ENCODE measurements around the gene SCAMP1.
A peak's percentile ranks its signal among the peaks of the same experiment; 100 is the strongest.

Gene SCAMP1, protein sequence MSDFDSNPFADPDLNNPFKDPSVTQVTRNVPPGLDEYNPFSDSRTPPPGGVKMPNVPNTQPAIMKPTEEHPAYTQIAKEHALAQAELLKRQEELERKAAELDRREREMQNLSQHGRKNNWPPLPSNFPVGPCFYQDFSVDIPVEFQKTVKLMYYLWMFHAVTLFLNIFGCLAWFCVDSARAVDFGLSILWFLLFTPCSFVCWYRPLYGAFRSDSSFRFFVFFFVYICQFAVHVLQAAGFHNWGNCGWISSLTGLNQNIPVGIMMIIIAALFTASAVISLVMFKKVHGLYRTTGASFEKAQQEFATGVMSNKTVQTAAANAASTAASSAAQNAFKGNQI

DNA sequence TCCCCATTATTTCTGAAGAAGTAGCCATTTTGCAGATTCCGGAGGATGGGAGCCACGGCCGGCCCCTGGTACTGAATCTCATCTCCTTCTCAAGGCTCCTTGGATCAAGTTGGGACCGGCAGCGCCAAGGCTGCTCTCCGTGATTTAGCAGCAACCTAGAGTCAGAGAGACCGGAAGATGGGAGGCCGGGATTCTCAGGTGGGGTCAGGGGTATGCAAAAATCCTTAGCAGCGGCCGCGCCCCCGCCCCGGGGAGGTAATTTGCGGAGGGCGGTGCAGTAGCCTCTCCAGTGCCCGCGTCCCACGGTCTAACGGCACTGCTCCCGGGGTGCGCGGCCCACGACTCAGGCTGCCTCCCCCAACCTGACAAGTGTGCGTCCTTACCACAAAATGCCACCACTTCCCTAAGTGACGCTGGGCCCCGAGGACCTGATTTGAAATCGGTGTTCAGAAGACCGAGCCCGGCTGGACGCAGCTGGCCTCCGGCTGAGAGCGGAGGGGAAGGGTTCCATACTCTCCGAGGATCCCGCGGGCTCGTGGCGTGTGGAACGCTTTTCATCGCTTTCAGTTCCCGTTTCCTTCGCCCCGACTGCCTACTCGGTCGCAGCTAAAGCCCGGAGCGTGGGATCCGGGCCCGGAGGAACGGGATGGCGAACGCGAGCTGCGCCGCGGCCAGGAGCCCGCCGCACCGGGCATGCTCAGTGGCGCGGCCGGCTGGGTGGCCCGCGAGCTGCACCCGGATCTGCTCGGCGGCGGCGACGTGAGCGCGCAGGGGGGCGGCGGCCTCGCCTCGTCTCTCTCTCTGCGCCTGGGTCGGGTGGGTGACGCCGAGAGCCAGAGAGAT, at the start of gene SCAMP1:
TSS of gene SCAMP1 (plus strand) at position 787 of the 843 bp plus-strand sequence. CDS start at position 842, 55 bp downstream.
- Mint-ChIP-seq H3K4me1 (ENCODE audit: low read depth) (peaks cover 41% of the 10 kb centered on the region), H3K27me3 (no peaks in the 10 kb centered on the region), H3K27ac (peak within 1 kb of the TSS; percentile 97), H3K36me3 (ENCODE audit: low read depth) (peaks cover 18% of the 10 kb centered on the region), H3K9me3 (no peaks in the 10 kb centered on the region), H3K4me3 (peak within 1 kb of the TSS; percentile 97)

DNA sequence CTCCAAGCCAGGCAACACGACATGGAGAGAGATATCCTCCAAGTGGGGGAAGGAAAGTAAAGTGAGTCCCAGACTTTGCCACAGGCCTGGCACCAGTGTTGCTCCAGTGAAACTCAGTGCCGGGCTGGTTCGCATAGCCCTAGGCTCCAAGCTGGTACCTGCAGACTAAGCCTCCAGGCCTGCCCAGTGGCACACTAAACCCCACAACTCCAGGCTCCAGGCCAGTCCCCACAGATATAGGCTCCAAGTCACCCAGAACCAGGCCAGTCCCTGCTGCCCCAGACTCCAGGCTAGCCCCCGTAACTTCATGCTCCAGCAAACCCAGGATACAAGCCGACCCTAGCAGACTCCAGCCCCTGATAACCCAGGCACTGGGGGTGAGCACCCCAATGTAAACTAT, 42.9 kb upstream of the SCAMP1 start:
- Mint-ChIP-seq H3K9me3 (no peaks in the 10 kb centered on the region), H3K4me3 (no peak overlapping the region), H3K27me3 (peaks cover 13% of the 10 kb centered on the region), H3K27ac (no peak overlapping the region), H3K4me1 (ENCODE audit: low read depth) (no peaks in the 10 kb centered on the region), H3K36me3 (ENCODE audit: low read depth) (no peaks in the 10 kb centered on the region)

DNA sequence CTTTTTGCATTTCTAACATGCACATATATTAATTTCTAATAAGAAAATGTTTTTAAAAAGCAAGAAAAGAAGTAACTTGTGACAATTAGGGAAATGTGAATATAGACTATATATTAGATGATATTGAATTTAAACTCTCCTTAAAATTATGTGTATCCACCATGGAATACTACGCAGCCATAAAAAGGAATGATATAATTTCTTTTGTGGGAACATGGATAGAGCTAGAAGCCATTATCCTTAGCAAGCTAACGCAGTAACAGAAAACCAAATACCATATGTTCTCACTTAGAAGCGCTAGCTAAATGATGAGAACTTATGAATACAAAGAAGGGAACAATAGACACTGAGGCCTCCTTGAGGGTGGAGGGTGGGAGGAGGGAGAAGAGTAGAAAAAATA, 42.1 kb upstream of the SCAMP1 start:
- peaks cover 8% of the 10 kb centered on the region for H3K27me3 Mint-ChIP-seq
- no peaks in the 10 kb centered on the region for H3K4me1 Mint-ChIP-seq (ENCODE audit: low read depth)
- no peaks in the 10 kb centered on the region for H3K9me3 Mint-ChIP-seq
- H3K4me3 Mint-ChIP-seq, result no peak overlapping the region
- H3K27ac Mint-ChIP-seq, result no peak overlapping the region
- no peaks in the 10 kb centered on the region for H3K36me3 Mint-ChIP-seq (ENCODE audit: low read depth)

DNA sequence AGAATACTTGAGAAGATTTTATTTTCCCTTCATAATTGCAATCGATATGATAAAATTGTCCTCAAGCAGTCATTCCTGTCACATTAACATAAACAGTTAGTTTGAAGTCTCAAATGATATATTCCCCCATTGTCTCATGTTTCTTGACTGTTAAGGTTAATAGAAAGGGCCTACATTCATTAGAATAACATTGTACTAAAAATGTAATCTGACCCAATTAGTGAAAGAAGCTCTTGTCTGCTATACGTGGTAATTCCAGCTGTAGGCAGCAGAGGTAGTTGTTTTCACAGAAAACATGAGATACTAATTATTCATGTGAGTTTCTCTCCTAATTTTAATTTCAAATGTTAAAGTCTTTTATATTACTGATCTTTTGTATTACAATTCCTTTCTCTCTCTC, 40.0 kb upstream of the SCAMP1 start:
- Mint-ChIP-seq H3K4me1 (ENCODE audit: low read depth) (no peaks in the 10 kb centered on the region), H3K9me3 (no peaks in the 10 kb centered on the region), H3K4me3 (no peak overlapping the region), H3K36me3 (ENCODE audit: low read depth) (no peaks in the 10 kb centered on the region), H3K27ac (no peak overlapping the region), H3K27me3 (no peaks in the 10 kb centered on the region)

DNA sequence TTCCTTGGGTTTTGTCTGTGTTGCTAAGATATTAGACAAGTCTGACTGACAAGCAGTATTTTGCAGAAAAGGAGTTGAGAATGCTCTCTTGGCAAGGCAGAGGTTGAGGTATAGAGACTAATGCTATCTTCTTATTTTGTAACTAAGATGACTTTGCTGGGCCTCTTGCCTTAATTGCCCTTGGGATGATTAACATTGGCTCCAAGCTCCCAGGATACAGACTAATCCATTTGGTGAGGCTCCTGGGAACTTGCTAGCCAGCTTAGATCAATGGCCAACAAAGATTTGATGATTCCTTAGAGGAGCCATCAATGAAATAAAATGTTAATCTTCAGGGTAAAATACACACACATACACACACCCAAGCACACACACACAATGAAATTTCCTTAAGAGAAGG, 37.2 kb upstream of the SCAMP1 start:
- H3K27me3 Mint-ChIP-seq, result peaks cover 4% of the 10 kb centered on the region
- H3K9me3 Mint-ChIP-seq, result no peaks in the 10 kb centered on the region
- no peak overlapping the region for H3K27ac Mint-ChIP-seq
- no peak overlapping the region for H3K4me3 Mint-ChIP-seq
- no peaks in the 10 kb centered on the region for H3K4me1 Mint-ChIP-seq (ENCODE audit: low read depth)
- H3K36me3 Mint-ChIP-seq (ENCODE audit: low read depth), result no peaks in the 10 kb centered on the region

DNA sequence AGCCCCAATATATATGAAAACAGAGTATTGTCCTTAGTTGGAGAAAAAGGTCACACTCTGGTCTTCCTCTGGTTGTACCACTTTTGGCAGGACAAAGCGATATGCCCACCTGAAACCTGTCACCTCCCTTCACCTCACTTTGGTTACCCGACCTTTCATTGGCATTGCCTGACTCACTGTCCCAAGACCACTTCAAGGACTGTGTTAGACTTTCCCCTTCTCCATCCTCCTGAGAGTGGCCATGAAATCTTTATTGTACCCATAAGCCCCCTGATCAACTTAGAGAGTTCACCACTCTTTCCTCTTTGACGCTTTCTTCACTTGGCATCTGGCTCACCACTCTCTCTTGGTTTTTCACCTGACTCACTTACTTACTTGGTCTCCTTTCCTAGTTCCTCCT, 33.5 kb upstream of the SCAMP1 start:
- H3K27me3 Mint-ChIP-seq, result peaks cover 10% of the 10 kb centered on the region
- H3K4me3 Mint-ChIP-seq, result no peak overlapping the region
- no peaks in the 10 kb centered on the region for H3K4me1 Mint-ChIP-seq (ENCODE audit: low read depth)
- no peak overlapping the region for H3K27ac Mint-ChIP-seq
- no peaks in the 10 kb centered on the region for H3K36me3 Mint-ChIP-seq (ENCODE audit: low read depth)
- no peaks in the 10 kb centered on the region for H3K9me3 Mint-ChIP-seq

DNA sequence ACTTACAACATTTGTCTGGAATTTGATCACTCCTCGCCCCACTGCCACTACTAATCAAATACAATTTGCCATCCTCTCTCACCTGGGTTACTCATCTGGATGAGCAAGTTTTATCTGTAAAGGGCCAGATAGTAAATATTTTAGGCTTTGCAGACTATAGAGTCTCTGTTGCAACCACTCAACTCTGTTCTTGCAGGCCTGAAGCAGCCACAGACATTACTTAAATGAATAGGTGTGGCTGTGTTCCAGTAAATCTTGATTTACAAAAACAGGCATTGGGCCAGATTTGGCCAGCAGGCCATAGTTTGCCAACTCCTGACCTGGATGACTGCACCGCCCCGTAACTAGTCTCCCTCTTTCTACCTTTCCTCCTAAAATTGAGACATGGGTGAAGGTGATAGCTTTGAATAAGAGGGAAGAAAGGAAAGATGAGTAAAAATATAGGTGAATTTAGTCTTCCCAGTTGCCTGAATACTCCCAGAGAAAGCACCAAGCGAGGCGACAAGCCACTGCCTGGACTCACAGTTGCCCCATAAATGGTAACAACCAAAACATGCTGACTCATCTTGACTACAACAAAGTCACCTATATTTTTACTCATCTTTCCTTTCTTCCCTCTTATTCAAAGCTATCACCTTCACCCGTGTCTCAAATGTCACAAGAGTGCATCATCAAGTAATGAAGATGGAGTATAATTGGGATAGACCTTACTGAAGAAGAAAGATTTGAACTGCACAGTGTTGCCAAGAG, 32.5 kb upstream of the SCAMP1 start:
- H3K27me3 Mint-ChIP-seq, result peaks cover 10% of the 10 kb centered on the region
- no peak overlapping the region for H3K4me3 Mint-ChIP-seq
- no peaks in the 10 kb centered on the region for H3K4me1 Mint-ChIP-seq (ENCODE audit: low read depth)
- H3K27ac Mint-ChIP-seq, result no peak overlapping the region
- H3K36me3 Mint-ChIP-seq (ENCODE audit: low read depth), result no peaks in the 10 kb centered on the region
- no peaks in the 10 kb centered on the region for H3K9me3 Mint-ChIP-seq

DNA sequence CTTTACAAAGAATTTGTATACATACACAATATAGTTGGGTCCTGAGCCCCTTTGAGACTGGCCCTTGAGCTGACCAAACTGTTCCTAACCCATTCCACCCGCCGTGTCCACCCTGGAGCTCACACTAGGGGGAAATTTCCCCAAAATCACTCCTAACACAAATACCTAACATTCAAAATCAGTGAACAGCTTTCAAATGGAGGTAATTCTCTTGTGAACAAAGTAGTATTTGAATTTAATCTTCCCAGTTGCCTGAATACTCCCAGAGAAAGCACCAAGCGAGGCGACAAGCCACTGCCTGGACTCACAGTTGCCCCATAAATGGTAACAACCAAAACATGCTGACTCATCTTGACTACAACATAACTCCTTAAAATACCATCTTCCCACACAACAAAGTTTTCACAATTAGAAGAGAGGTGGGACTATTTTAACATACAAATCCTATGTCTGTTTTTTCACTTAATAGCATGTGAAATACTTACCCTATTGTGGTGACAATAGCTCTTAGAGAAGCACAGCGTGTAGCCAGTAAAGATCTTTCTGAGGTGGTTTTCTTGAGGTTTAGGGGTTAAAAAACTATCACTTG, 31.7 kb upstream of the SCAMP1 start:
- Mint-ChIP-seq H3K4me3 (no peak overlapping the region), H3K36me3 (ENCODE audit: low read depth) (no peaks in the 10 kb centered on the region), H3K4me1 (ENCODE audit: low read depth) (no peaks in the 10 kb centered on the region), H3K27ac (no peak overlapping the region), H3K9me3 (no peaks in the 10 kb centered on the region), H3K27me3 (peaks cover 10% of the 10 kb centered on the region)

DNA sequence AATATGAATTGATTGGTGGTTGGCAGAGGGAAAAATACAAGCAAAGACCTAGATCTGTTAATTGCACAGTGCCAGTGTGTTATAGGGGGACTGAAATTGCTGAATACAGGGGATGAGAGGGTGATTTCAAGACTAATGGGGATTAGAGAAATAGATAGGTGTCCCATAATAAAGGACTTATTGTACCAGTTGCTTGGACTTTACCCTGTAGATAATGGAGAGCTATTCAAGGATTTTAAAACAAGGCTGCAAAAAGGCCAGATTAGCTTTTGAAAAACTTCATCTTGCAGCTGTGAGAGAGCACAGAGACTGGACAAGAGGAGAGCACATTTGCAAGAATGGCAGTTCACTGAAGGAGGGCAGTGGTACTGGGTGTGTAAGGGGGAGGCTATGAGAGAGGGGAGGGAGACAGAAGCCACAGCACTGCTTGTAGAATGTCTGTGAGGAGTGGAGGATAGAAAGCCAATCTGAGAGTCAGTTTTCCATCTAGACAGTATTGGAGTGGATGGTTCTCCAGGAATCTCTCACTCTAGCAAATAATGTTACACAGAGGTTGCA, 28.8 kb upstream of the SCAMP1 start:
- H3K9me3 Mint-ChIP-seq, result no peaks in the 10 kb centered on the region
- no peak overlapping the region for H3K27ac Mint-ChIP-seq
- no peak overlapping the region for H3K4me3 Mint-ChIP-seq
- peaks cover 29% of the 10 kb centered on the region for H3K27me3 Mint-ChIP-seq
- H3K36me3 Mint-ChIP-seq (ENCODE audit: low read depth), result no peaks in the 10 kb centered on the region
- no peaks in the 10 kb centered on the region for H3K4me1 Mint-ChIP-seq (ENCODE audit: low read depth)

DNA sequence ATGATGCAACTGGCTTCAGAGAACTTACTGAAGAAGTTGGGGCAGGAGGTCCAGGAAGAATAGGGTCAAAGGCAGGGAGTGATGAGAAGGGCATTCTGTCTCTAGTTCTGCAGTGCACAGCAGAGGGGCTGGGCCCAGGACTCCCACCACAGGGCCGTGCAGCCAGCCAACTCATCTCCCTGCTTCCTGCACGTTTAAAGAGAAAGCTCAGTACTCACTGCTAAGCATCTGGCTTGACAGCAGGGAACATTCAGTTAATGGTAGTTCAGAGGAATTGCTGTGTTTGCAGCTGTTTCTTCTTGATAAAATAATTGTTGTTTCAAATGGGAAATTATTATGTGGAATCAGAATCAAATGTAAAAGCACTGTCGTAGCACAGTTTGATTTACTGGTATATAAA, 25.6 kb upstream of the SCAMP1 start:
- Mint-ChIP-seq H3K27me3 (peaks cover 30% of the 10 kb centered on the region), H3K36me3 (ENCODE audit: low read depth) (no peaks in the 10 kb centered on the region), H3K4me1 (ENCODE audit: low read depth) (no peaks in the 10 kb centered on the region), H3K27ac (no peak overlapping the region), H3K4me3 (no peak overlapping the region), H3K9me3 (peaks cover 4% of the 10 kb centered on the region)

DNA sequence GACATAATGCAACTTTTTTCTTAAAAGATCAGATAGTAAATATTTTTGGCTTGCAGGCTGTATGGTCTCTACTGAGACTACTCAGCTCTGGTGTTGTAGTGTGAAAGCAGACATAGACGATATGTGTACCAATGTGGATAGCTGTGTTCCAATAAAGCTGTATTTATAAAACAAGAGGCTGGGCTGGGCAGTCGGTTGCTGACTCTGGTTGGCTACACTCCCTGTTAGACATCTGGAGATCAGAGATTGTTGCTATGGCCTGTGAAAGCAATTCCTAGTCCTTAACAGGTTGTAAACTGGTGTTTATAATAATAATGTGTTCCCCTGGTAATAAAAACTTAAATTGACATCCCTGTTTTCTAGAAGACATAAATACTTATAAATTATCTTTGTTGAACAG, 24.4 kb upstream of the SCAMP1 start:
- H3K4me3 Mint-ChIP-seq, result no peak overlapping the region
- H3K27ac Mint-ChIP-seq, result no peak overlapping the region

DNA sequence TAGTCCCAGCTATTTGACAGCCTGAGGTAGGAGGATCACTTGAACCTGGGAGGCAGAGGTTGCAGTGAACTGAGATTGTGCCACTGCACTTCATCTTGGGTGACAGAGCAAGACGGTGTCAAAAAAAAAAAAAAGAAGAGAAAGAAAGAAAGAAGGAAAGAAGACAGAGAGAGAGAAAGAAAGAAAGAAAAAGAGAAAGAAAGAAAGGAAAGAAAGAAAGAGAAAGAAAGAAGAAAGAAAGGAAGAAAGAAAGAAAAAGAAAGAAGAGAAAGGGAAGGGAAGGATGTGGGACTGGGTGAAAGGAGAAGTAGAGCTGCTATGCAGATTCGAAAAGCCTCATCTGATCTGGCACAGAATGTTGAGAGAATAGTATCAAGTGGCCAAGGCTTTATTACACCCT, 23.7 kb upstream of the SCAMP1 start:
- H3K36me3 Mint-ChIP-seq (ENCODE audit: low read depth), result no peaks in the 10 kb centered on the region
- H3K9me3 Mint-ChIP-seq, result peaks cover 4% of the 10 kb centered on the region
- no peak overlapping the region for H3K4me3 Mint-ChIP-seq
- no peaks in the 10 kb centered on the region for H3K4me1 Mint-ChIP-seq (ENCODE audit: low read depth)
- H3K27ac Mint-ChIP-seq, result no peak overlapping the region
- H3K27me3 Mint-ChIP-seq, result peaks cover 29% of the 10 kb centered on the region

More for the DNA sequence above, 24.4 kb upstream of the SCAMP1 start:
- H3K36me3 Mint-ChIP-seq (ENCODE audit: low read depth), result no peaks in the 10 kb centered on the region
- peaks cover 34% of the 10 kb centered on the region for H3K27me3 Mint-ChIP-seq
- no peaks in the 10 kb centered on the region for H3K4me1 Mint-ChIP-seq (ENCODE audit: low read depth)
- H3K9me3 Mint-ChIP-seq, result peaks cover 4% of the 10 kb centered on the region

DNA sequence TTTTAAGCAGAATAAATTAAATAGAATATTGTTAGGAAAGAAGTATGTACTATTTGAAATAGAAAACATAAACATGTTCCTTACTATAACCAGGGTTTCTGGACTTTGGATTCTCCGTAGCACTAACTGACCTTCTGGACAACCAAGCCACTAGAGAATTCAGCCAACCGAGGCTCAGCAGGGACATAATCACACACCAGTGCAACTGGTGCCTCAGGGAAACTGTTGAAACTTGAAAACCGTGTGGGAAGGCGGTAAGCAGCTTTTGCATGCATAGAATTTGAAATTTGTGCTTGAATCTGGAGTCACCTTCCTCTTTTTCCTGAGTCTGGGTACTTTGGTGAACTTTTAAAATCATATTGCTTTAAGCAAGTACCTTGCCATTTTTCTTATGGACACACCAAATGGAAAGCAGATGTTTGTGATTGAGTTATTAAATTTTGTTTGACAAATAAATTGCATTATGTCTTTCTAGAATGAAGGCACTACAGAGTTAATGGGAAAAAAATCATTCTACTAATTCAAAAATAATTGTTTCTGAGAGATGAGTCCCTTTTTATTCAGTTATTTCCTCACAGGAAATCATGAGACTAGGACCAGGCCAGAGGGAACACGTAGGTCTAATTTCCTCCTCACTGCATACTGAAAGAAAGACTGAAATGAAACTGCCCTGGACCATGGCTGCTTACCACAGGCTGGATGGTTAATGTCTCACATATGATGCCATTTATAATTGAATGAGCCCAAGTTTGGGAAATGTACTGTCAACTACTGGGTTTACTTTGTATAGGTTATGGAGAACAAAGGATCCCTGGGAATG, 20.6 kb upstream of the SCAMP1 start:
- Mint-ChIP-seq H3K27ac (no peak overlapping the region), H3K27me3 (peaks cover 21% of the 10 kb centered on the region), H3K36me3 (ENCODE audit: low read depth) (no peaks in the 10 kb centered on the region), H3K9me3 (peaks cover 4% of the 10 kb centered on the region), H3K4me1 (ENCODE audit: low read depth) (no peaks in the 10 kb centered on the region), H3K4me3 (no peak overlapping the region)

DNA sequence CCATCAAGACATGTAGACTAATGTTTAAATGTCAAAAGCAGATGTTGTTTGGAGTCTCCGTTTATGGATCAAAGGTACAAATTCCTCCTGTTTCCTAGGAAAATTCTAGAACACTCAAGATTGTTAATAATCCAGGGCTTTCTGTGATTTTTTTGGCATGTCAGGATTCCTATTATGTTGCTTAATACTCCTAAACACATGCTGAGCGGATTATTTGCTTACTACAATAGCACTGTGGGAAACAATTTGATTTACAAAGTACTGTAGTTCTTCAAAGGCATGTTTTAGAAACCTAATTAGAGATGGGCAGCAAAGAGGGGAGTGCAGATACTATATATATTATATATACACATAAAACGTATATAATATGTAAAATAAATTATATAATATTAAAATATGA, 19.0 kb upstream of the SCAMP1 start:
- H3K27me3 Mint-ChIP-seq, result peaks cover 15% of the 10 kb centered on the region
- no peak overlapping the region for H3K4me3 Mint-ChIP-seq
- H3K9me3 Mint-ChIP-seq, result peaks cover 4% of the 10 kb centered on the region
- H3K27ac Mint-ChIP-seq, result no peak overlapping the region
- no peaks in the 10 kb centered on the region for H3K36me3 Mint-ChIP-seq (ENCODE audit: low read depth)
- H3K4me1 Mint-ChIP-seq (ENCODE audit: low read depth), result no peaks in the 10 kb centered on the region

Measured in stimulated activated naive CD8-positive, alpha-beta T cell treated with anti-CD3 and anti-CD28 coated beads, Interleukin-15, Interleukin-2, amounts not matched to agents 100 ng/mL and 50 ng/mL, for 24 hours (primary cell).